Measurements from ENCODE around the gene TENM4. TPM values are rescaled to one million over a fixed set of nuclear protein-coding genes. Genes with fewer than 3 reads are reported as not detected.

The TENM4 gene
- total RNA-seq, 1 experiment from 2014 or later, result 25.0 TPM

- TF ChIP-seq FOXP4 (CRISPR knock-in tag; IDR thresholded peaks at IDR 0.05) (no peak), SOX15 (CRISPR knock-in tag; IDR thresholded peaks at IDR 0.05) (no peak), ZSCAN18 (CRISPR knock-in tag; IDR thresholded peaks at IDR 0.05) (no peak), CTCF (IDR thresholded peaks at IDR 0.05) (no peak), RORB (CRISPR knock-in tag; IDR thresholded peaks at IDR 0.05) (no peak)
Measured at GRCh38 chr11:78889698-78890097, 551.1 kb downstream of the TENM4 start (continued).

- H3K36me3 Mint-ChIP-seq, result peaks cover 3% of the 10 kb centered on the region
- H3K9me3 Mint-ChIP-seq, result peaks cover 2% of the 10 kb centered on the region
- CTCF ChIA-PET, result interaction anchor here (0.9 to 1.0 kb wide), 2 partner anchors 75 to 213 kb away, joined by 3 read pairs; no protein-coding TSS in a partner anchor
- TF ChIP-seq ESRRA (CRISPR knock-in tag; IDR thresholded peaks at IDR 0.05; ENCODE audit: borderline replicate concordance) (no peak), CDX4 (CRISPR knock-in tag; IDR thresholded peaks at IDR 0.05; ENCODE audit: borderline replicate concordance) (no peak), ERG (CRISPR knock-in tag; IDR thresholded peaks at IDR 0.05) (no peak), TCF7 (CRISPR knock-in tag; IDR thresholded peaks at IDR 0.05; ENCODE audit: low read depth) (no peak), NR1H2 (CRISPR knock-in tag; IDR thresholded peaks at IDR 0.05) (no peak), HMGA2 (CRISPR knock-in tag; IDR thresholded peaks at IDR 0.05) (no peak), FOXP1 (CRISPR knock-in tag; IDR thresholded peaks at IDR 0.05; ENCODE audit: borderline replicate concordance) (no peak), GRHL2 (CRISPR knock-in tag; IDR thresholded peaks at IDR 0.05; ENCODE audit: insufficient replicate concordance, severe bottlenecking) (no peak), ZNF416 (CRISPR knock-in tag; IDR thresholded peaks at IDR 0.05) (no peak)
- no peaks in the 10 kb centered on the region for H3K27me3 Mint-ChIP-seq (ENCODE audit: low read depth)
- POLR2A ChIA-PET, result no interaction called here
- no peak for DNase-seq (ENCODE audit: low spot score)
- H3K4me1 Mint-ChIP-seq, result peaks cover 9% of the 10 kb centered on the region
- ATAC-seq, result no peak
- no peak overlapping the region for H3K27ac Mint-ChIP-seq
- no peak overlapping the region for H3K4me3 Mint-ChIP-seq
Measured at GRCh38 chr11:78886616-78887015, 554.2 kb downstream of the TENM4 start.

- peaks cover 19% of the 10 kb centered on the region for H3K9me3 Mint-ChIP-seq
- peaks cover 1% of the 10 kb centered on the region; the same call in 1 of the 2 replicates for H3K27me3 Mint-ChIP-seq (ENCODE audit: low read depth)
- ATAC-seq (no peak), DNase-seq (ENCODE audit: low spot score) (no peak)
- CTCF ChIA-PET, result interaction anchor here (1.1 to 1.8 kb wide), 5 partner anchors 11 to 238 kb away, joined by 3 to 4 read pairs (median 4); no protein-coding TSS in a partner anchor
- H3K4me3 Mint-ChIP-seq, result no peak overlapping the region
- POLR2A ChIA-PET, result no interaction called here
- peaks cover 22% of the 10 kb centered on the region for H3K36me3 Mint-ChIP-seq
- H3K27ac Mint-ChIP-seq, result no peak overlapping the region
- no peak for TF ChIP-seq CREB1 (CRISPR knock-in tag; IDR thresholded peaks at IDR 0.05)
- TF ChIP-seq MXD4 (CRISPR knock-in tag; IDR thresholded peaks at IDR 0.05; ENCODE audit: borderline replicate concordance), result no peak
- no peak for TF ChIP-seq JAZF1 (CRISPR knock-in tag; IDR thresholded peaks at IDR 0.05)
- TF ChIP-seq ZNF138 (CRISPR knock-in tag; conservative IDR thresholded peaks at IDR 0.05), result no peak
- no peak for TF ChIP-seq RELA (CRISPR knock-in tag; IDR thresholded peaks at IDR 0.05; ENCODE audit: borderline replicate concordance)
- no peak for TF ChIP-seq JUN (CRISPR knock-in tag; IDR thresholded peaks at IDR 0.05)
- no peak for TF ChIP-seq OVOL2 (CRISPR knock-in tag; IDR thresholded peaks at IDR 0.05; ENCODE audit: borderline replicate concordance)
- peaks cover 9% of the 10 kb centered on the region for H3K4me1 Mint-ChIP-seq
Measured at GRCh38 chr11:78884761-78885160, 556.1 kb downstream of the TENM4 start.

Measured in WTC11 (cell line).